ENCODE measurements around the gene FOXA3. TPM values are rescaled to one million over a fixed set of nuclear protein-coding genes. Genes with fewer than 3 reads are reported as not detected.
A peak's percentile ranks its signal among the peaks of the same experiment; 100 is the strongest.

FOXA3 gene
- total and polyA plus RNA-seq, 2 experiments from 2014 or later: 11.1 to 17.5 TPM

- TF ChIP-seq ZNF462 (CRISPR knock-in tag; IDR thresholded peaks at IDR 0.05) (no peak), EZH2 (IDR thresholded peaks at IDR 0.05; ENCODE audit: low read depth, unreplicated experiment) (no peak)
Observed at GRCh38 chr19:45883881-45884681, 20.0 kb downstream of the FOXA3 start (continued).

- Histone ChIP-seq H3K4me1 (ENCODE audit: insufficient read depth) (peaks cover 27% of the 10 kb centered on the region), H3K4me3 (peak overlapping the region; percentile 71), H2AFZ (no peak overlapping the region), H3K36me3 (ENCODE audit: insufficient read depth) (no peaks in the 10 kb centered on the region), H3K9me2 (ENCODE audit: insufficient read depth) (no peaks in the 10 kb centered on the region), H3K4me2 (peak overlapping the region; percentile 81), H3K79me2 (replicated peaks; ENCODE audit: insufficient read depth) (0 out of 2 replicates have a peak, but pooled peaks cover 5% of the 10 kb centered on the region), H4K20me1 (replicated peaks; ENCODE audit: insufficient read depth) (0 out of 2 replicates have a peak, but pooled peaks cover 4% of the 10 kb centered on the region), H3K27me3 (ENCODE audit: insufficient read depth) (no peaks in the 10 kb centered on the region), H3F3A (replicated peaks; ENCODE audit: low read depth) (peaks cover 22% of the 10 kb centered on the region; the same call in 1 of the 2 replicates), H3K27ac (ENCODE audit: low read depth) (no peak overlapping the region)
- peaks cover 8% of the 10 kb centered on the region for H3K36me3 Mint-ChIP-seq (ENCODE audit: low read depth)
- peak; percentile 56 for DNase-seq (ENCODE audit: low spot score)
- H3K9me3 Mint-ChIP-seq: peaks cover 2% of the 10 kb centered on the region; the same call in 1 of the 3 replicates
- no peak overlapping the region for H3K27ac Mint-ChIP-seq
- H3K27me3 Mint-ChIP-seq (ENCODE audit: insufficient read depth, low read depth, poor library complexity): peaks cover 27% of the 10 kb centered on the region
- H3K4me3 Mint-ChIP-seq: peak overlapping the region; percentile 68
- ATAC-seq: peak; percentile 2
- TF ChIP-seq POLR2AphosphoS5 (IDR thresholded peaks at IDR 0.05; ENCODE audit: low read depth) (peak; percentile 31; the same call in 1 of the 2 replicates), ZNF462 (CRISPR knock-in tag; IDR thresholded peaks at IDR 0.05) (no peak)
- peaks cover 26% of the 10 kb centered on the region for H3K4me1 Mint-ChIP-seq
Observed at GRCh38 chr19:45884682-45885555, 20.8 kb downstream of the FOXA3 start.
